Liver (tissue), 9 donors: ENCODE data around the gene SH2D5. TPM values are rescaled to one million over a fixed set of nuclear protein-coding genes. Genes with fewer than 3 reads are reported as not detected.

Experiments
- DNase-seq: peaks from one replicate; pipeline ENCODE4 v3.0.0-alpha.2; 2017; ENCODE audit warnings: low spot score
- H3K27ac ChIP-seq, 2 donors: one replicate each; pipeline ENCODE4 v1.7.0; 2013; ENCODE audit warnings: inconsistent platforms in 2 of 2, low read length in 2 of 2, control low read depth in 1 of 2, low read depth in 1 of 2, mild to moderate bottlenecking in 1 of 2
- H3K27me3 ChIP-seq, 4 donors: one replicate each; pipeline versions ENCODE4 v1.6.1 to v1.7.0; 2013; ENCODE audit warnings: low read length in 3 of 4, inconsistent platforms in 1 of 4, mild to moderate bottlenecking in 1 of 4, moderate library complexity in 1 of 4; ENCODE audit not compliant: control insufficient read depth in 4 of 4, insufficient read depth in 4 of 4
- H3K36me3 ChIP-seq, 4 donors: one replicate each; pipeline versions ENCODE4 v1.6.1 to v1.7.0; 2013; ENCODE audit warnings: low read length in 3 of 4, mild to moderate bottlenecking in 3 of 4, low read depth in 1 of 4, moderate library complexity in 1 of 4; ENCODE audit not compliant: control insufficient read depth in 4 of 4, insufficient read depth in 3 of 4
- H3K4me1 ChIP-seq, 4 donors: one replicate each; pipeline versions ENCODE4 v1.6.1 to v1.7.0; 2013; ENCODE audit warnings: low read length in 3 of 4, mild to moderate bottlenecking in 3 of 4, moderate library complexity in 1 of 4; ENCODE audit not compliant: control insufficient read depth in 4 of 4, insufficient read depth in 4 of 4
- H3K4me3 ChIP-seq, 3 donors: one replicate each; pipeline versions ENCODE4 v1.6.1 to v1.7.0; 2013; ENCODE audit warnings: low read length in 3 of 3, control low read depth in 1 of 3, low read depth in 1 of 3, mild to moderate bottlenecking in 1 of 3
- H3K9ac ChIP-seq, 2 donors: one replicate each; pipeline ENCODE4 v1.7.0; 2013; ENCODE audit warnings: low read length in 2 of 2, mild to moderate bottlenecking in 2 of 2, moderate library complexity in 2 of 2, control low read depth in 1 of 2, low read depth in 1 of 2
- H3K9me3 ChIP-seq, 4 donors: one replicate each; pipeline versions ENCODE4 v1.6.1 to v1.7.0; 2013; ENCODE audit warnings: low read length in 3 of 4; ENCODE audit not compliant: control insufficient read depth in 4 of 4
- ATF3 ChIP-seq: IDR thresholded peaks from 2 replicates; pipeline ENCODE4 v1.6.1; 2016; ENCODE audit warnings: antibody characterized with exemption
- CTCF ChIP-seq: fragments of 150-350 bp; IDR thresholded peaks from 2 replicates; pipeline ENCODE4 v1.5.1; 2017; ENCODE audit warnings: improper control_type of control experiment, low read depth, low read length; ENCODE audit not compliant: missing input control
- EGR1 ChIP-seq, 2 donors: IDR thresholded peaks; 2 replicates each; pipeline ENCODE4 v1.6.1; 2016 to 2018; ENCODE audit warnings: antibody characterized with exemption in 2 of 2, low read depth in 2 of 2
- FOXA1 ChIP-seq: IDR thresholded peaks from 2 replicates; pipeline ENCODE4 v1.6.1; 2016; ENCODE audit warnings: antibody characterized with exemption
- FOXA2 ChIP-seq: IDR thresholded peaks from 2 replicates; pipeline ENCODE4 v1.6.1; 2016; ENCODE audit warnings: antibody characterized with exemption
- HNF4A ChIP-seq, 2 donors: conservative IDR thresholded peaks; 2 replicates each; pipeline ENCODE4 v1.6.1; 2016; ENCODE audit warnings: antibody characterized with exemption in 2 of 2, mild to moderate bottlenecking in 2 of 2
- HNF4G ChIP-seq: IDR thresholded peaks from 2 replicates; pipeline ENCODE4 v1.6.1; 2016; ENCODE audit warnings: antibody characterized with exemption
- JUND ChIP-seq, 2 donors: IDR thresholded peaks; 2 replicates each; pipeline ENCODE4 v1.6.1; 2016; ENCODE audit warnings: antibody characterized with exemption in 2 of 2
- MAX ChIP-seq: IDR thresholded peaks from 2 replicates; pipeline ENCODE4 v1.6.1; 2016; ENCODE audit warnings: antibody characterized with exemption
- NR2F2 ChIP-seq: IDR thresholded peaks from 2 replicates; pipeline ENCODE4 v1.6.1; 2016; ENCODE audit warnings: antibody characterized with exemption
- RAD21 ChIP-seq, 2 donors: IDR thresholded peaks; 2 replicates each; pipeline ENCODE4 v1.6.1; 2016; ENCODE audit warnings: antibody characterized with exemption in 2 of 2, mild to moderate bottlenecking in 2 of 2
- REST ChIP-seq: IDR thresholded peaks from 2 replicates; pipeline ENCODE4 v1.6.1; 2016; ENCODE audit warnings: antibody characterized with exemption, mild to moderate bottlenecking
- RXRA ChIP-seq, 2 donors: IDR thresholded peaks; 2 replicates each; pipeline ENCODE4 v1.6.1; 2017 to 2018; ENCODE audit warnings: antibody characterized with exemption in 2 of 2, mild to moderate bottlenecking in 1 of 2
- SP1 ChIP-seq: IDR thresholded peaks from 2 replicates; pipeline ENCODE4 v1.6.1; 2018; ENCODE audit warnings: antibody characterized with exemption, mild to moderate bottlenecking
- TAF1 ChIP-seq: conservative IDR thresholded peaks from 2 replicates; pipeline ENCODE4 v1.6.1; 2016; ENCODE audit warnings: antibody characterized with exemption, mild to moderate bottlenecking
- YY1 ChIP-seq: IDR thresholded peaks from 2 replicates; pipeline ENCODE4 v1.6.1; 2016; ENCODE audit warnings: antibody characterized with exemption, mild to moderate bottlenecking
- ZBTB33 ChIP-seq: IDR thresholded peaks from 2 replicates; pipeline ENCODE4 v1.6.1; 2016; ENCODE audit warnings: antibody characterized with exemption
- WGBS: extraction: QIAGEN DNeasy Blood & Tissue Kit; methylation state at CpG from one replicate; pipeline ENCODE4 v1.1.7; 2013; 5-methylcytosine and 5-hydroxymethylcytosine counted together
- polyA plus RNA-seq, 2 donors: library from polyadenylated mRNA; stranded (reverse) in 1 of 2; unstranded in 1 of 2; fragments of 200-250 nt in 1 of 2; fragments of >200 nt in 1 of 2; fragmentation: Nextera tagmentation in 1 of 2; extraction: Ambion mirVana in 1 of 2; gene quantifications; one replicate each; pipeline versions ENCODE4 v1.2.1 to v1.2.3, GENCODE V29; 2013 to 2015
- total RNA-seq, 2 donors: library from RNA; depleted of rRNA; stranded (reverse); fragments of >200 nt; gene quantifications; one replicate each; pipeline ENCODE4 v1.2.3, GENCODE V29; 2014
- donor health status: healthy.
- donor health status: healthy.
- donor health status: healthy.
- donor health status: healthy.
- donor health status: healthy.

Gene SH2D5
- total and polyA plus RNA-seq, 4 donors, result 0.05 TPM; not detected in 3

- no peaks in the 10 kb centered on the region for H3K9me3 ChIP-seq
- H3K27ac ChIP-seq, result no peak overlapping the region
- H3K4me1 ChIP-seq, result peaks cover 6 to 20% (median 13%) of the 10 kb centered on the region in 4 donors
- DNase-seq, result no peak
- no peak for TF ChIP-seq CTCF
- TF ChIP-seq SP1, result no peak
- TF ChIP-seq ZBTB33, result no peak
- no peak for TF ChIP-seq NR2F2
- TF ChIP-seq EGR1 (IDR thresholded peaks at IDR 0.05; ENCODE audit: low read depth in 2 of 2), result no peak
- no peak for TF ChIP-seq JUND (IDR thresholded peaks at IDR 0.05)
- TF ChIP-seq REST, result no peak
- no peak for TF ChIP-seq RAD21 (IDR thresholded peaks at IDR 0.05)
- TF ChIP-seq FOXA1, result no peak
- TF ChIP-seq FOXA2, result no peak
- TF ChIP-seq MAX, result no peak
- TF ChIP-seq HNF4G, result no peak
- H3K27me3 ChIP-seq, result no peaks in the 10 kb centered on the region
- 19% methylated on average over 62 of the region's 62 CpGs for WGBS
- H3K9ac ChIP-seq, result no peak overlapping the region
- peak overlapping the region in 1 of 3 donors; percentile 47 for H3K4me3 ChIP-seq
- H3K36me3 ChIP-seq, result no peaks in the 10 kb centered on the region
These were observed 1.2 kb downstream of the SH2D5 start for GRCh38 chr1:20731057-20731991.

GRCh38 chr1:20730690-20731056 lies 1.8 kb downstream of the SH2D5 start:
- H3K4me1 ChIP-seq, result peaks cover 6 to 20% (median 13%) of the 10 kb centered on the region in 4 donors
- H3K9ac ChIP-seq, result no peak overlapping the region
- H3K27ac ChIP-seq, result no peak overlapping the region
- DNase-seq, result no peak
- H3K27me3 ChIP-seq, result no peaks in the 10 kb centered on the region
- no peak for TF ChIP-seq TAF1
- no peak for TF ChIP-seq HNF4A (conservative IDR thresholded peaks at IDR 0.05)
- TF ChIP-seq RAD21 (IDR thresholded peaks at IDR 0.05), result no peak
- no peak for TF ChIP-seq YY1
- TF ChIP-seq JUND (IDR thresholded peaks at IDR 0.05), result no peak
- TF ChIP-seq FOXA2, result no peak
- no peak for TF ChIP-seq ATF3
- no peak for TF ChIP-seq RXRA (IDR thresholded peaks at IDR 0.05)
- no peak for TF ChIP-seq REST
- no peak for TF ChIP-seq NR2F2
- TF ChIP-seq HNF4G, result no peak
- H3K9me3 ChIP-seq, result no peaks in the 10 kb centered on the region
- WGBS, result 64% methylated on average over 4 of the region's 4 CpGs
- no peaks in the 10 kb centered on the region for H3K36me3 ChIP-seq
- H3K4me3 ChIP-seq, result no peak overlapping the region
